TTC549 (cell line): ENCODE results near the gene PPFIA3.

Experiments
- FAIRE-seq: peaks from 2 replicates; lab custom pipeline; 2012; peaks lifted over from hg19 to GRCh38; lab: Jason Lieb, UNC

The PPFIA3 gene

GRCh38 chr19:49182848-49183375 is 63.6 kb downstream of the PPFIA3 start:
- no peak for FAIRE-seq

GRCh38 chr19:49186108-49186507 is 66.8 kb downstream of the PPFIA3 start:
- FAIRE-seq = no peak

GRCh38 chr19:49188626-49189200 is 69.4 kb downstream of the PPFIA3 start:
- no peak for FAIRE-seq

- FAIRE-seq = no peak
Observed at GRCh38 chr19:49189259-49189658, 69.9 kb downstream of the PPFIA3 start.

GRCh38 chr19:49190781-49191180 is 71.4 kb downstream of the PPFIA3 start:
- FAIRE-seq = no peak

- FAIRE-seq = no peak
Observed at GRCh38 chr19:49193822-49194394, 74.6 kb downstream of the PPFIA3 start.

GRCh38 chr19:49194408-49194807 is 75.1 kb downstream of the PPFIA3 start:
- FAIRE-seq = no peak

GRCh38 chr19:49196527-49197240 is 77.3 kb downstream of the PPFIA3 start:
- no peak for FAIRE-seq

- FAIRE-seq = no peak
Observed at GRCh38 chr19:49200238-49200862, 81.0 kb downstream of the PPFIA3 start.
